VCaP (cell line): ENCODE results near the gene MASP2.
"Not testable (repeated sequence)": the region's sequence is repeated elsewhere in the genome, so short reads cannot be mapped to it uniquely, and the experiment has no call there.

Experiments
- H3K27ac ChIP-seq: fragments of 450-650 bp; 2 replicates; pipeline ENCODE4 v1.5.1; 2017
- CTCF ChIP-seq: fragments of 450-650 bp; conservative IDR thresholded peaks from 2 replicates; pipeline ENCODE4 v1.5.1; 2017; ENCODE audit warnings: mild to moderate bottlenecking, moderate library complexity

Gene MASP2

GRCh38 chr1:11039351-11040104, 7.5 kb downstream of the MASP2 start:
- no peak overlapping the region for H3K27ac ChIP-seq
- no peak for TF ChIP-seq CTCF

GRCh38 chr1:11037740-11038182, 9.3 kb downstream of the MASP2 start:
- peak; percentile 98 for TF ChIP-seq CTCF
- no peak overlapping the region for H3K27ac ChIP-seq

GRCh38 chr1:11037019-11037739, 9.9 kb downstream of the MASP2 start:
- not testable (repeated sequence) for H3K27ac ChIP-seq

GRCh38 chr1:11031624-11032262, 15.3 kb downstream of the MASP2 start:
- TF ChIP-seq CTCF, result no peak
- H3K27ac ChIP-seq, result no peak overlapping the region

GRCh38 chr1:11030865-11031264, 16.2 kb downstream of the MASP2 start:
- TF ChIP-seq CTCF, result no peak

GRCh38 chr1:11028018-11028417, 19.0 kb downstream of the MASP2 start:
- no peak overlapping the region for H3K27ac ChIP-seq
- no peak for TF ChIP-seq CTCF

More at GRCh38 chr1:11030865-11031264, 16.2 kb downstream of the MASP2 start:
- no peak overlapping the region for H3K27ac ChIP-seq

- no peak for TF ChIP-seq CTCF
- H3K27ac ChIP-seq, result no peak overlapping the region
Observed at GRCh38 chr1:11027316-11027715, 19.7 kb downstream of the MASP2 start.

- H3K27ac ChIP-seq, result no peak overlapping the region
- no peak for TF ChIP-seq CTCF
Observed at GRCh38 chr1:11026903-11027302, 20.1 kb downstream of the MASP2 start.
